HG02623 (cell line): ENCODE measurements around the gene TMEM154.

ENCODE experiments used
- ATAC-seq: cut with Tn5 transposase; IDR thresholded peaks from one replicate; pipeline ENCODE4 v1.9.1; 2021; ENCODE audit warnings: moderate library complexity; ENCODE audit not compliant: unreplicated experiment

TMEM154 gene

DNA sequence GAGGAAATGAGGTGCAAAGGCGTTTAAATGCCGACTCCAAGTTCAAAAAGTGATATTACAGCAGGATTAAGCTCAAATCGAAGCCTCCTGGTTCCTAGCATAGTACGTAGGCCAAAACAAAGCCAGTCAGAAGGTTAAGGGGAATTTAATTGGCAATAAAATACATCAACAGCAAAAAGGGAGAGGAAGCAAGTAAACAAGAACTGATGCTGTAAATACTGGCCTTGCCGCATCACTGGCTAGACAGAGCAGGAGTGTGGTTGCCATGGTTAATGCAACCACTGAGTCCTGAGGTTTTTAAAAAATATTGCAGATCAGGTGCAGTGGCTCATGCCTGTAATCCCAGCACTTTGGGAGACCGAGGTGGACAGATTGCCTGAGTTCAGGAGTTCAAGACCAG lies 80.7 kb downstream of the TMEM154 start:
- no peak for ATAC-seq

DNA sequence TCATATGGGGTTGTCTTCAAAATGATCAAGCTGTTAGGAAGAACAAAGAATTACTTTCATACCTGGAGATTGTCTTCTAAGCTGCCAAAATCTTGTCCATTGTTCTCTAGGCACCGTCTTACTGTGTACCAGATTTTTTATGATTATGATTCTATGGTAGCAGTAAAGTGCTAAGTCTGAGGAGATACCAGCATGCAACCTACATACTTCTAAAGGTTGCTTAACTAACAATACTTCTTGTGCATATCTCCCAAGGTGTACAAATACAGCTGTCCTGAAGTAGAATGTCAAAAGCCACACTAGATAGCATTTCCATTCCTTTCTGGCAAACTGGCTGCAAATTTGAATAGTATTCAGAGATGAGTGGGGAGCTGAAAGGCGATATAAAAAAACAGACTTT lies 81.3 kb downstream of the TMEM154 start:
- ATAC-seq: no peak

DNA sequence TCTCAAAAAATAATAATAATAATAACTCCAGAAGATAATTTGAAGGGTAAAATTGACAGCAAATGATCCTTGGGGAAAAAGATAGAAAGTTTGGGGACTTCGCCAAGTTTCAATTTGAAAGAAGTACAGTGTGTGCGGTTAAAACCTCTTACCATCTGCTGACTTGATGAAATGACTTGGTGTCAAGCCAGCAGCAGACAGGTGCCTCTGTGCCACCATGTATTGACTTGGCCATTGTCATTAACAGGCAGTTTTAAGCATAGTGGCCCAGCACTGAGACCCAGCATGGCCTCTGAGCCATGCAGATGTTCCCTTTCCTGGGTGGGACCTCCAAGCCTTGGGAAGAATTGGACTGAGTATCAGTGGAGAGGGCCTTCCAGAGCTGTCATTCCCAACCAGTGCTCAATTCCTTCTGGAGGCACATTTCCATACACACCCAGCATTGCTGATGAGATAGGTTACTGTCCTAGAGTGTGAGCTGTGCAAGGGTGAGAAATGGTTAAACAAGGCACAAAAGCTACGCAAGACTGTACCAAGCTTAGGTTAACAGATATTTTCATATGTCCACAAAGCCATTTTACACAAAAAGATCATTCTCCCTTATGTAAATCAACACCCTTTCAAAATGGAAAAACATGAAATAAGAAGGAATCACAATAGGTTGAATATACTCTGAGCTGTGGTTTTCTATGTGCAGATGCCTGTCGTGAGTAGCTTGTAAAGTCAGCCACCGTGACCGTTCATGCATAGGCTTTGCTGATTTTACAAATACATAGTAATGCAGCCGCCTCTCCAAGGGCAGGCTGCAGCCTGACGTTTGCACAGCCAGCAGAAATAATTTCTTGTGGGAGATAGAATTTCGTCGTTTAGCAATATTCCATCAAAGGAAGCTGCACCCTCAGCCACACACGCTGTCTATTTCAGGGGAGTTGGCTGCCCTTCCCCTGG lies 84.5 kb downstream of the TMEM154 start:
- peak; percentile 75 for ATAC-seq

DNA sequence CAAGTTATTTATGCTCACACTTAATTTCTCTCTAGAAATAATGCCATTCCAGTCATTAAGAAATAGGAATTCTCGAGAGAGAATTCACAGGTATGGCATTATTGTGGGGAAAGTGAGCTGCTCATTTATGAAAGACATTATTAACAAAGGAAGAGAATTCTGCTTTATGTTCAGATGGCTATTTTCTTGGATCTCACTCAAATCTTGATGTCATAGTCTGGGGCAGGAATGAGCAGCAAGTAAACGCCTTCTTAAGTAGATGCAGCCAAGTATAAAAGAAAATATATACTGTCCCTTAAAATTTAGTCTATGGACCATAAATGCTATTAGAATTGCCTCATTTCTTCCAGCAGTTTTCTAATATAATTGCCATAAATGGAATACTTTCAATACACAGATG lies 85.7 kb downstream of the TMEM154 start:
- ATAC-seq: no peak

DNA sequence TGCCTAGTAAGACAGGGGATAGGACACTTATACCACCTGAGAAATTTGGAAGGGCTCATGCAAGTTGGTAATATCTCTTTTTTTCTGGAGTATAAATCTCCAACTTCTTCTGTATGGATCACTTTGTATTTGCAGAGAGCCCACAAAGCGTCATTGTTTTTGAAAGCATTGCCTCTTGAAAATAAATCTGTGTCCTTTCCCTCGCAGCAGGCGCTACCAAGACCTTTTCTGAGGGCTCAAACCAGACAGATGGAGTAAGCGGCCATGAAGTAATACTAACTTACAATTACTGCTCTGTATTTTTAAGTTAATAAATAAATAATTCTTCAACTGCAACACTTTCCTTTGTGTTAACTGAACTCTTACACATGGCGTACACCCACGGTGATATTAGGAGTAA lies 87.9 kb downstream of the TMEM154 start:
- no peak for ATAC-seq

DNA sequence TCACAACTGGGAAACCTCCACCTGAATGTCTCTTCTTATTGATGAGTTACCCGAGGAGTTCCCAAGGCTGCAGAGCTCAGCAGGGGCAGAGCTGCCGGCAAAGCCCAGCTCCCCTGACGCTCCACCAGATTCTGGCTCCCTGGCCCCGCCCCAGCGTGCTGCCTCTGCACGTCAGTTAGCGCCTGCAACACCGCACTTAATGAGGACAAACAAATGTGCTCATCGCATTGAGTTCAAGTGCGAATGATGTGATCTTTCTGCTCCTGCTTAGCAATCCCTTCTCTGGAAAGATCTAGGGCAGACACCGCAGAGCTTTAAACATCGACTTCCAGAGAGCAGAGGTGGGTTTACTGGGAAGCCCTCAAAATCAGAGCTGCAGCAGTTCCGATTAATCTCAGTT lies 88.4 kb downstream of the TMEM154 start:
- no peak for ATAC-seq

DNA sequence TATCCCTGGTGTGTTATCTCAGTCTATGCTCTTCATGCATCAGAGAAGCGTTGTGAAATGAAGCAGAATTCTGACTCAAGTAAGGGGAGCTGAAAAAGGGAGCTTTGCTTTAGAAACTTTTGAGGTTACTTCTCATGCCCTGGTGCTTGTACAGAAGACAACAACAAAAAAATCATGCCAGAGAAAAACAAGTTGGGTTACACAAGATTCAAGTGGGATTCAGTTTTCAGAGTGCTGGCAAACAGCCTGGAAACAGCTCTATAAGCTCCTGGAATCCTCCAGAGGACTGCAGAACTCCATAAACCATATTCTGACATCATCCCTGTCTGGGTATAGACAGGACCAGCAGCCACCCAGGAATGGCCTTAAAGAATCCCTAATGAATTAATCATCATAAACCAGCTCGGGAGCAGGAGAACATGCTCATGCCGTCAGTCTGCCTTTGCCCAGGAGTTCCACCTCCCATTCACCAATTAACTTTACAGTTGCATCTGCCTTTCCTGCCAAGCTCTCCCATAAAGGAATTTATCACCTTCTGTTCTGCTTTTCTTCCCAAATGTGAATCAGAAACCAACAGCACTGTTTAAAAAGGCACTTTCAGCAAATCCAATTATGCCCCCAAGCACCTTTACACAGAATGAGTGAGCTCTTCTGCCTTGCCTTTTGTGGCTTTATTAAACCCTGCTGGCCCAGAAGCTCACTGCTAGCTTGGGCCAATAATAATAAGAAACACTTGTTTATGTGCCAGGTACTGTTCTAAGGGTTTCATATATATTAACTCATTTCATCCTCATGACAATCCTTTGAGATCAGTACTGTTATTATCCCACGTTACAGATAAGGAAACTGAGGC lies 89.4 kb downstream of the TMEM154 start:
- ATAC-seq: no peak

DNA sequence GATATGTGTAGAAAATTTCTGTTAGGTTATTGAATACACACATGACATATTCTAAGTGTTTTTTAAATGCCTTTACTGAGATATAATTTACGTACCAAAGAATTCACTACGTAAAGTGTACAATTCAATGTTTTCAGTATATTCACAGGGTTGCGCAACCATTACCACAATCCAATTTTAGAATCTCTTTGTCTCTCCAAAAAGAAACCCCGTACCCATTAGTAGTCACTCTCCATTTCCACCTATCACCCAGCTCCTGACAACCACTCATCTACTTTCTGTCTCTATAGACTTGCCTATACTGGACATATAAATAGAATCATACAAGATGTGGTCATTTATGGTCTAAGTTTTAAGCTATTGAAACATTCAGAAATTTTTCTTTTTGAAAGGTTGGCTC lies 90.9 kb downstream of the TMEM154 start:
- no peak for ATAC-seq

DNA sequence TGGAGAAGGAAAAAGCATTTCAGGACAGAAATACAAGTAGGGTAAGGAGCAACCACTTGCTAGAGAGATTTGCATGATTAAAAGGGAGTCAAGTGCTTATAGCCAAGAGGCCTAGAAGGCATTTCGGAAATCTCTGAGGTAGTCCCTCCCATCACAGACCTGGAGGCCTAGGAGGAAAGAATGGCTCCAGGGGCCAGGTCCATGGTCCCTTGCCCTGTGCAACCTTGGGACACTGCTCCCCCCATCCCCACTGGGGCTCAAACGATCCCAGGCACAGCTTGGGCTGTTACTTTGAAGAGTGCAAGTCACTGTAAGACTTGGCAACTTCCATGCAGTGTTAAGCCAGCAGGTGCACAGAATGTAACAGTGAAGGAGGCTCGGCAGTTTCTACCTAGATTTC lies 92.7 kb downstream of the TMEM154 start:
- ATAC-seq: no peak

DNA sequence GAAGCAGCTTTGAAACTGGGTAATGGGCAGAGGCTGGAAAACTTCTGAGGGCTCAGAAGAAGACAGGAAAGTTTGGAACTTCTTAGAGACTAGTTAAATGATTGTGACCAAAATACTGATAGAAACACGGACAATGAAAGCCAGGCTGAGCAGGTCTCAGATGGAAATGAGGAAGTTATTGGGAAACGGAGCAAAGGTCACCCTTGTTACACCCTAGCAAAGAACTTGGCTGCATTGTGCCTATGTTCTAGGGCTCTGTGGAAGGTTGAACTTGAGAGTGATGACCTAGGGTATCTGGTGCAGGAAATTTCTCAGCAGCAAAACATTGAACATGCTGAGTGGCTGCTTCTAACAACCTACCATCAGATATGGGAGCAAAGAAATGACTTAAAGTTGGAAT lies 93.1 kb downstream of the TMEM154 start:
- no peak for ATAC-seq

DNA sequence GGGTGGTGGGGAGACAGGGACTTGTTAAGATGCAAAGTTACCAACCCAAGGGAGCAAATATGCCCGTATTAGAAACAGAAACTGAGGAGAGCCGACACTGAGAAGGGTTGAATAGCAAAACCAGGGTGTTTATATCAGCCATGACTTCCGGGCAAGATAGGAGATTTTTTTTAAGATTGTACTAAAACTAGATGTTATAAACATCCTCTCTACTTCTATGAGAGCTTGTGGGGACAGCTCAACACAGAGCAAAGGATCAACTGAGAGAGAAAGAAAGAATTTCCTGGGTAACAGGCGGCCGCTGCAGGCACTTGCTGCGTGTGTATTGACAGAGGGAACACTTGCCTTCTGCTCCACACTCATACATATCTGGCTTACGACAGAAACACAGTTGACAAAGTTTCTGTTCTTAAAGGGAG lies 94.8 kb downstream of the TMEM154 start:
- no peak for ATAC-seq

DNA sequence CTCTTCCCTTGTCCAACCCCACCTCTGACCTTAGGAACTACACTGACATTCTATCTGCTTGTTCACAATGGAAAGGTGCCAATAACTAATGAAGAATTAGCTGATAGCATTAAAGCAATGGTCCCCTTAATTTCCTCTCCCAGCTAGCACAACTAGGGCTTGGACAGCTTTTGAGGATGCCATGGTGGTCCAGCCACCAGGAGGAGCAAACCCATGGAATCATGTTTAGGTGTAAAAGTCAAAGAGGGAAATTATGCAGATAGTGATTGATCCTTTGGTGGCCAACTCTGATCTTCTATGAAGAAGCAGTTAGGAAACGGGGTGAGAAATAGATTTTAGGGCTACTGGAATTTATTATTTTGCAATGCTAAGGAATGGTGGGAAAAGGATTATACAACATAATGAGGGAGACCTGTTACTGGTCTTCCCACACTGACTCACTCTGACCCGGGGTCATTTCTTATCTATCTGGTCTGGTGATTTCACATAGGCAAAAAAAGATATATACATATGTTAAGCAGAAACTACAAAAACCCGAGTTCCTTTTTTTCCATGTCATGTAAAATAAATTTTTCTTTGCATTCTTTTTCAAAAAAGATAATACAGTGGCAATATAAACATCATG lies 98.1 kb downstream of the TMEM154 start:
- ATAC-seq: no peak

DNA sequence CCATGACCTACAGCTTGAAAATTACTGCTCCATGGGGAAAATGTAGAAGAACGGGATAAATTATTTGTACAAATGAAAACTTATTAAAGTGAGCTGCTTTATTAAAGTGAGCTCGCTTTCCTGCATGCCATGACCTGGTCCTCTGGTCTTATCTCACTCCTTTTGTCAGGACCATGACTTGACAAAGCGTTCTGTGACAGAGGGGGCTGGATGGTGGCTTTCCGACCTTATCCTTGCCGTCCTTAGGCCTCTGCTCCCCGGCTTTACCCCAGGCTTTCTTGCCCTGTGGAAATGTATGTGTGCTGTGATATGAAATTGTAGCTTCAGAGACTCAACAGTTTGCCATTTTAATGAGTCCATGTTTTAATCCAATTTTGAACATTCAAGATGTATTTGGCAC lies 99.9 kb downstream of the TMEM154 start:
- no peak for ATAC-seq

DNA sequence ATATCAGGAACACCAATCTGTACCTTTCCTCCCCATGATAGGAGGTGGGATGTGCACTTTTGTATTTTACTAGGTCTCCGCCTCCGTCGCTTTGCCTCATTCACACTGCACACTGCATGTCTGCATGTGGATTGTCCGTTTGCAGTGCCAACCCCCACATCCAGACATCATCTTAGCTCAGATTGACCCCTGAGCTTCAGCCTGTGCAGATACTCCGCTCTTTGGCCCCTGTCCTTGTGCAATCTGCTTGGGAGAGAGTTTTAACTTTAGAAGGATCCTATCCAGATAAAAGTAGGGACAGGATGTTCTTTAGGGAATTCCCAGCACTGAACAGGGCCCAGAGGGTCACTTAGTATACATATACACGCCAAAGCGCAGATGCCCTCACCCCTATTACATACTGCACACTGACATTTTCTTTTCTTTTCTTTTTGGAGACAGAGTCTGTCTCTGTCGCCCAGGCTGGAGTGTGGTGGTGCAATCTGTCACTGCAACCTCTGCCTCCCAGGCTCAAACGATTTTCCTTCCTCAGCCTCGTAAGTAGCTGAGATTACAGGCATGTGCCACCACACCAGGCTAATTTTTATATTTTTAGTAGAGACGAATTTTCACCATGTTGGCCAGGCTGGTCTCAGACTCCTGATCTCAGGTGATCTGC lies 100.6 kb downstream of the TMEM154 start:
- ATAC-seq: no peak

DNA sequence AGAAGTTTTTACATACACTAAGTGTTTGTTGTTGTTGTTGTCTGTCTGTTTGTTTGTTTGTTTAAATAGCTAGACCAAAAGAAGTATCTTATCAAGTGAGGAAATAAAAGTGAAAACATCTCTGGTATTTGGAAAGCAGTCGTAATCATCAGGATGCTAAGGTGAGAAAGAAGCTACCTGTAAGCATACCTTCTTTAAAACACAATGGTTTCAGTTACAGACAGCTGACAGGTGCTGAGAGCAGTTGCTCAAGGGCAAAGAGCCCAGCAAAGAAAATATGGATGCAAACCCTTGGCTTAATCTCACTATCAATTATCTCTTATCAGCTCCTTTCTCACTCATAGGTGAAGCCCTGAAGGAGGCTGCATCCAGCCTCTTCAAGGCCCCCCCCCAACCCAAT lies 101.1 kb downstream of the TMEM154 start:
- ATAC-seq: no peak

DNA sequence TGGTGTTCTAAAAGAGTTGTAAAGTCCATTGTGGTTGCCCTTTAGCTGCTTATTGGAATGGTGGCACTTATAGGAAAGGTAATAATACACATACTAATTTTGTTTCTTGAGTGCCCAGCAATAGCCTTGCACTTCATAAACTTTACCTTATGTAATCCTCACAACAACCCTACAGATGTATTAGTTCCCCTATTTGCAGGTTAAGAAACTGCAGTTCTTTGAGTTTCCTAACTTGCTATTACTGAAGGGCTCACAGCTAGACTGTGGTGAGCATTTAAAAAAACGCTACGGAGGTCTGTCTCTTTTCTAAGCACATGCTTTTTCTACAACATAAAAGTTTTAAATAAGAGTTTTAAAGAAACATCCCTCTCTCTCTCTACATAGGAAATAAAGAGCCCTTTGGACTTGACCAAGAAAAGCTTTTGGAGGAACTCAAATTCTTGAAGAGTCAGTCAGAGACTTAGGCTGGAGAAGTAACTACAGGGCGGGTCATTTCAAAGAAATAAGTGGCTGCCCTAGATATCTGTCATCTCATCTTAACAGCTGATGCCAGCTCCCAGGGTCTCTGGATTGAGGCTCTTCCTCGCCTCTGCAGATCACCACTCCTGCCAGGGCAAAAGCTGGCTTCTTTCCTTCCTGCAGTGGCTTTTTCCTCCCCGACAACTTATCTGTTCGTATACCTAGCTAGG lies 101.9 kb downstream of the TMEM154 start:
- ATAC-seq: peak; percentile 53

DNA sequence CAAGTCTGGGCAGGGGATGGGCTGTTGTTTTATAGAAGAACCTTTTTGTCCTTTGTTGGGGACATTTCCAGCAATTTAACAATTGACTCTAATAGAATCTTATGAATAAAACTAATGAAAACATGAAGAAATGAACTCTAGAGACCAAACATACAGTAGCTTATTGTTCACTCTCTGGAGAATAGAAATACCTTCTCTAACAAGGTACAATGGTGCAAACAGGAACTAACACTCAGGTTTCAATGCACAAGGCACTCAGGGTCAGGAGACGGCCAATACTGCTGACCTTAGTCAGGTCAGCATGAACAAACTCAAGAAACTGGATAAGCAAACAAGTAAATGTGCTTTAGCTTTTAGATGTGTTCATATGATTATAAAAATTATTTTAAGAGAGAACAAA lies 104.3 kb downstream of the TMEM154 start:
- no peak for ATAC-seq

DNA sequence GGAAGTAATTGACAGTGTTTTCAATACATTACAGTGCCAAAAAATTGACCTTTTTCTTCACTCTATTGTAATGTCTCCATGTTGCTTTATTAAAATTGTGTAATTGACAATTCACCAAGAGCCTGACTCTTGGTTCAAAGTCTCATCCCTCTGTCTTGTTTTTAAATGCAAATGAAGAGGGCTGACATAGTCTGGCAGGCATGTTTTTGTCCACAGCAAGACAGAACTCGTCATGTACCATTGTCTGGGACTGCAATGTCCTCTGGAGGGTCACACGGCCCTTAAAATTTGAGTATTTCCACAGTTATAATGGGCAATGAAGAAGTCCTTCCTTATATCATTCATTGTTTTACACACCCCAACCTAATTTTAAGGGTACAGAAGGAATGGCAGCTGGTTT lies 105.9 kb downstream of the TMEM154 start:
- ATAC-seq: no peak

DNA sequence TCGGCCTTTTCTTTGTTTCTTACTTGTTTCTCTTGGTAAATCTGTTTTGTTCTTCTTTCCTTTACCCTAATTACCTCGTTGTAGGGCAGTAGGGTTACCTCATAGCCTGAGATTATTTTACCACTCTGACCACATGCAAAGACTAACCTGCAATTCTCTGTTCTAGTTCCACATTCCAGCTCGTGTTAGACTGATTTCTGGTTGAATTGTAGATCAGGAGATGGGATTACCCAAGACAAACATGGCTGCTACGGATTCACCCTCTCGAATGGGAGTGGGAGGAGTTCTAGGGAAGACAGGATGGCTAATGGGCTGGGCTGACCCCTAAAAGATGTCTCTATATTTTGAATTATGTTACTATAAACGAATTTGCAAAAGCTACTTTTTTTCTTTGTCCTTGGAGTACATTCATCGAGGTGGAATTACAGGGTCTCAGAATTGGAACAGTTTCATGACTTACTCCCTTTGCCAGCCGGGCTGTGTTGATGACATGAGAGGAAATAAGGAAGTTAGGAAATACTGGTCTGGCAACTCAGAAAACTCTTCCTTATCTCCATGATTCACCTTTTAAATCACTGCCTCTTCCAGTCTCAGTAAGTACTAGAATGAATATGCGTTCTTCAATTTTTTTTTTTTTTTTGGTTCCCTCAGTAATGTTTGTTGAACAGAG lies 107.2 kb downstream of the TMEM154 start:
- no peak for ATAC-seq

DNA sequence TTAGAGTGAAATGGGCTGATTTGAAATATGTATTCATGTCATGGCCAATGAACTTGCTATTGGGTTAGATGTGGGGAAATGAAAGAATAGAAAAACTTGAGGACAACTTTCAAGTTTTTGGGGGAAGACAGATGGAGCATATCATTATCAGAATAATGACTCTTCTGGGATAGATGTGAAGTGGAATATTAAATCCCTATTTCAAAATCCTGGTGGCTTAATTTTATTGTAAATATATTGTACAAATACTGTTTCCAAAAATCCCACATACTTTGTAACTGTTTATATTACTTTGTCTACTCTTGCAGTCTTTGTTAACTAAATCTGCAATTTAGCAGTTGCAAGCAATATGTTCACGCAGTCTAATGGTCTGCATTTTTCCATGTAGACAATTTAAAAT lies 108.0 kb downstream of the TMEM154 start:
- no peak for ATAC-seq
